ENCODE results near the gene RGMA.
"Not testable (repeated sequence)": the region's sequence is repeated elsewhere in the genome, so short reads cannot be mapped to it uniquely, and the experiment has no call there.

Gene RGMA

GRCh38 chr15:93031557-93032384, 57.2 kb downstream of the RGMA start:
- DNase-seq: not testable (repeated sequence)

- no peak for DNase-seq
Measured at GRCh38 chr15:93031103-93031464, 57.9 kb downstream of the RGMA start.

- DNase-seq: peak; percentile 69
Measured at GRCh38 chr15:93030430-93031102, 58.4 kb downstream of the RGMA start.

GRCh38 chr15:93029836-93030429, 59.1 kb downstream of the RGMA start:
- peak; percentile 37 for DNase-seq

- DNase-seq: peak; percentile 6
Measured at GRCh38 chr15:93029214-93029835, 59.7 kb downstream of the RGMA start.

- DNase-seq: peak; percentile 36
Measured at GRCh38 chr15:93028632-93029213, 60.3 kb downstream of the RGMA start.

- no peak for DNase-seq
Measured at GRCh38 chr15:93028111-93028631, 60.8 kb downstream of the RGMA start.

GRCh38 chr15:93027413-93027812, 61.6 kb downstream of the RGMA start:
- DNase-seq: no peak

- no peak for DNase-seq
Measured at GRCh38 chr15:93026380-93026817, 62.6 kb downstream of the RGMA start.

GRCh38 chr15:93025625-93025982, 63.4 kb downstream of the RGMA start:
- DNase-seq: no peak

GRCh38 chr15:93024716-93025624, 64.0 kb downstream of the RGMA start:
- DNase-seq: no peak

- no peak for DNase-seq
Measured at GRCh38 chr15:93024293-93024692, 64.7 kb downstream of the RGMA start.

- no peak for DNase-seq
Measured at GRCh38 chr15:93020976-93021772, 67.8 kb downstream of the RGMA start.

GRCh38 chr15:93019971-93020370, 69.0 kb downstream of the RGMA start:
- DNase-seq: no peak

GRCh38 chr15:93019090-93019489, 69.9 kb downstream of the RGMA start:
- no peak for DNase-seq

- DNase-seq: no peak
Measured at GRCh38 chr15:93018574-93018973, 70.4 kb downstream of the RGMA start.

- no peak for DNase-seq
Measured at GRCh38 chr15:93017526-93017925, 71.5 kb downstream of the RGMA start.

- DNase-seq: no peak
Measured at GRCh38 chr15:93012786-93013185, 76.2 kb downstream of the RGMA start.

- DNase-seq: no peak
Measured at GRCh38 chr15:93007994-93008393, 81.0 kb downstream of the RGMA start.

GRCh38 chr15:93005133-93005532, 83.9 kb downstream of the RGMA start:
- no peak for DNase-seq

- no peak for DNase-seq
Measured at GRCh38 chr15:93001881-93002280, 87.1 kb downstream of the RGMA start.
